ENCODE measurements around the gene PCDH8.

PCDH8 gene

GRCh38 chr13:52848455-52849195 lies at the start of gene PCDH8:
TSS of gene PCDH8 (minus strand) at chr13:52848640. CDS start at chr13:52848436, 204 bp downstream.
- no peak for DNase-seq

- no peak for DNase-seq
Observed at GRCh38 chr13:52896827-52897659, 48.6 kb upstream of the PCDH8 start.

- DNase-seq: no peak
Observed at GRCh38 chr13:52894413-52894812, 46.0 kb upstream of the PCDH8 start.

GRCh38 chr13:52892925-52893324 lies 44.5 kb upstream of the PCDH8 start:
- DNase-seq: no peak

- no peak for DNase-seq
Observed at GRCh38 chr13:52891706-52892105, 43.3 kb upstream of the PCDH8 start.

- no peak for DNase-seq
Observed at GRCh38 chr13:52887165-52887564, 38.7 kb upstream of the PCDH8 start.

- no peak for DNase-seq
Observed at GRCh38 chr13:52885141-52885540, 36.7 kb upstream of the PCDH8 start.

GRCh38 chr13:52884429-52885010 lies 36.1 kb upstream of the PCDH8 start:
- DNase-seq: no peak

- no peak for DNase-seq
Observed at GRCh38 chr13:52882785-52883184, 34.3 kb upstream of the PCDH8 start.

- no peak for DNase-seq
Observed at GRCh38 chr13:52879950-52880741, 31.7 kb upstream of the PCDH8 start.

- no peak for DNase-seq
Observed at GRCh38 chr13:52878831-52879230, 30.4 kb upstream of the PCDH8 start.

GRCh38 chr13:52870143-52870542 lies 21.7 kb upstream of the PCDH8 start:
- no peak for DNase-seq

GRCh38 chr13:52869621-52870020 lies 21.2 kb upstream of the PCDH8 start:
- no peak for DNase-seq

- no peak for DNase-seq
Observed at GRCh38 chr13:52869050-52869449, 20.6 kb upstream of the PCDH8 start.

- DNase-seq: no peak
Observed at GRCh38 chr13:52868190-52868589, 19.8 kb upstream of the PCDH8 start.

GRCh38 chr13:52864941-52865340 lies 16.5 kb upstream of the PCDH8 start:
- no peak for DNase-seq

- DNase-seq: no peak
Observed at GRCh38 chr13:52862358-52863206, 14.1 kb upstream of the PCDH8 start.

GRCh38 chr13:52852444-52852843 lies 4.0 kb upstream of the PCDH8 start:
- no peak for DNase-seq

GRCh38 chr13:52851137-52851962 lies 2.9 kb upstream of the PCDH8 start:
- DNase-seq: no peak

- peak; percentile 48 for DNase-seq
Observed at GRCh38 chr13:52850396-52851136, 2.1 kb upstream of the PCDH8 start.

GRCh38 chr13:52850072-52850395 lies 1.6 kb upstream of the PCDH8 start:
- no peak for DNase-seq

Measured in stimulated activated CD4-positive, alpha-beta T cell treated with anti-CD3 and anti-CD28 coated beads, Interleukin-1b, Interleukin-23, amount 100 ng/mL, for 48 hours (primary cell).